HepG2 (cell line): ENCODE data around the gene UBE2M.

ENCODE experiments used
- FIP1L1 ChIP-seq: fragments of 200-400 bp; formaldehyde crosslinking; IDR thresholded peaks from 2 replicates; pipeline ENCODE4 v1.6.1; 2018; ENCODE audit warnings: low read depth, mild to moderate bottlenecking, low read length, moderate library complexity, borderline replicate concordance; ENCODE audit not compliant: insufficient read depth
- TAF1 ChIP-seq: sonication (generic); formaldehyde crosslinking; IDR thresholded peaks from 2 replicates; pipeline ENCODE4 v1.4.0; 2020; ENCODE audit warnings: missing genetic modification reagents
- ZFYVE20 ChIP-seq: sonication (generic); formaldehyde crosslinking; IDR thresholded peaks from 2 replicates; pipeline ENCODE4 v1.8.0; 2023; ENCODE audit warnings: low read depth, mild to moderate bottlenecking, moderate library complexity, missing genetic modification reagents, borderline replicate concordance
- ZNF24 ChIP-seq: fragments of 450-650 bp; IDR thresholded peaks from 2 replicates; pipeline ENCODE4 v1.6.1; 2017; ENCODE audit warnings: antibody characterized with exemption, mild to moderate bottlenecking
- ZNF552 ChIP-seq: sonication (generic); formaldehyde crosslinking; IDR thresholded peaks from 2 replicates; pipeline ENCODE4 v1.9.0; 2022; ENCODE audit warnings: missing genetic modification reagents, mild to moderate bottlenecking, borderline replicate concordance
- TF ChIP-seq, protein P1 (sequence below): sonication (generic); formaldehyde crosslinking; IDR thresholded peaks from 2 replicates; pipeline ENCODE4 v1.4.0; 2020; ENCODE audit warnings: missing genetic modification reagents

DNA sequence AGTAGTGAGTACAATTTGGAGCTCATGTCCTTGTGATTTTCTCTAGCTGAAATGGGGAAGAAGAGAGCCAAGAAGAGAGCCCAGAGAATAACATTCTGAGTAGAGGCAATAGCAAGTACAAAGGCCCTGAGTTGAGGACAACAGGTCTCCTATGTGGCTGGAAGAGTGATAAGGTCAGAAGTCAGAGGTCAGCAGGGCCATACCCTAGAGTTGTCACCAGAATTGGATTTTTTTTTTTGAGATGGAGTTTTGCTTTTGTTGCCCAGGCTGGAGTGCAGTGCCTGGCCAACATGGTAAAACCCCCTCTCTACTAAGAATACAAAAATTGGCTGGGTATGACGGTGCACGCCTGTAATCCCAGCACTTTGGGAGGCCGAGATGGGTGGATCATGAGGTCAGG, 22.6 kb downstream of the UBE2M start:
- TF ChIP-seq ZNF552 (CRISPR knock-in tag) (no peak), ZFYVE20 (no peak), ZNF24 (no peak), TAF1 (CRISPR knock-in tag) (no peak), FIP1L1 (no peak)
- TF ChIP-seq, protein P1, sequence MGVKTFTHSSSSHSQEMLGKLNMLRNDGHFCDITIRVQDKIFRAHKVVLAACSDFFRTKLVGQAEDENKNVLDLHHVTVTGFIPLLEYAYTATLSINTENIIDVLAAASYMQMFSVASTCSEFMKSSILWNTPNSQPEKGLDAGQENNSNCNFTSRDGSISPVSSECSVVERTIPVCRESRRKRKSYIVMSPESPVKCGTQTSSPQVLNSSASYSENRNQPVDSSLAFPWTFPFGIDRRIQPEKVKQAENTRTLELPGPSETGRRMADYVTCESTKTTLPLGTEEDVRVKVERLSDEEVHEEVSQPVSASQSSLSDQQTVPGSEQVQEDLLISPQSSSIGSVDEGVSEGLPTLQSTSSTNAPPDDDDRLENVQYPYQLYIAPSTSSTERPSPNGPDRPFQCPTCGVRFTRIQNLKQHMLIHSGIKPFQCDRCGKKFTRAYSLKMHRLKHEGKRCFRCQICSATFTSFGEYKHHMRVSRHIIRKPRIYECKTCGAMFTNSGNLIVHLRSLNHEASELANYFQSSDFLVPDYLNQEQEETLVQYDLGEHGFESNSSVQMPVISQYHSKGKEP (CRISPR knock-in tag) = no peak
